ENCODE results near the gene SLC39A11. TPM values are rescaled to one million over a fixed set of nuclear protein-coding genes. Genes with fewer than 3 reads are reported as not detected.
A peak's percentile ranks its signal among the peaks of the same experiment; 100 is the strongest.

The SLC39A11 gene
- total RNA-seq, 1 experiment from 2014 or later = 18.3 TPM

GRCh38 chr17:73042809-73043685 is 49.4 kb downstream of the SLC39A11 start:
- DNase-seq (ENCODE audit: low read depth) = no peak

DNA sequence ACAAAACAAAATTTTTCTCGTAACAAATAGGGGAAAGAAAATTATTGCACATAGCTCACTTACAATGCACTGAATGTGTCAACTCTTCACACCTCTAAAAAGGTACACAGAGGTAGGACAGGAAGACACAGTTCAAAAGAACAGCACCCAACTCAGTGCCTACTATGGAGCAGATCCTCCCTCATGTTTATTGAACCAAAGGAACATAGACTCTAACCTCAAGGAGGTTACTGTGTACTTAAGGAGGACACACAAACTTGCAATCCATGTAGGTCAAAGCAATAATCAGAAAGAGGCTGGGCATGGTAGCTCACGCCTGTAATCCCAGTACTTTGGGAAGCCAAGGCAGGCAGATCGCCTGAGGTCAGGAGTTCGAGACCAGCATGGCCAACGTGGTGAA is 50.3 kb downstream of the SLC39A11 start:
- no peak for DNase-seq (ENCODE audit: low read depth)

- no peak for DNase-seq (ENCODE audit: low read depth)
Measured at GRCh38 chr17:73039282-73039681, 53.2 kb downstream of the SLC39A11 start.

DNA sequence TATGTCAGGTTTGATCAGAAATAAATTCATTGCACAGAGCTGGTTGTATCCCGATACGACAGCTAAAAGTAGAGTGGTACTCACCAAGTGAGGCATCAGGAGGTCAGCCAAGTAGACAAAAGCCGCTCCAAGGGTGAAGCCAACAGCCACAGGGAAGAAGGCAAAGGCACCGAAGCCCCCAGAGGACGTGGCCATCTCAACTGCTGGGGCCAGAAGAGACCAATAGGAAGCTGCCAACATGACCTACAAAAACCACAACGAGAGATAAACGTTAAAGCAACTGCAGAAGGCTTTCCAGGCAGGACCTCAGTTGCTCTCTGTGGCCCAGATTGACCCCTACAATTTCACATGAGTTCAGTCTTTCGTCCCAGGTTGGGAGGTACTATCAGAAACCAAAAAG is 61.0 kb downstream of the SLC39A11 start:
- DNase-seq (ENCODE audit: low read depth) = no peak

DNA sequence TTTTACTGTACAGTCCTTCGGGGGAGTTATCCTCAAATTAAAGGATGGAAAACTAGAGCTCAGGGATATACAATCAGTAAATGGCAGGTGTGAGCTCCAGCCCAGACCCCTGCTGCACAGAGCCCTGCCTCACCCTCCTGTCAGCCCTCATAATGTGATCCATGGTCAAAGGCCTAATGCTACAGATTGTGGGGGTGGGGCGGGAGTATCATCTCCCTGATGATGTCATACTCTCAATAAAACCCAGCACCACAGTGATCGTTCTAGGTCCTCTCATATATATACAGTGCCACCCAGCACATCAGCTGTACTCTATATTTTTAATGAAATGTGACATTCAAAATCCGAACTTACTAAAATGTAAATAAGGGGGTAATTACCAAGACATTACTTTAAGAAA is 61.5 kb downstream of the SLC39A11 start:
- peak; percentile 23 for DNase-seq (ENCODE audit: low read depth)

DNA sequence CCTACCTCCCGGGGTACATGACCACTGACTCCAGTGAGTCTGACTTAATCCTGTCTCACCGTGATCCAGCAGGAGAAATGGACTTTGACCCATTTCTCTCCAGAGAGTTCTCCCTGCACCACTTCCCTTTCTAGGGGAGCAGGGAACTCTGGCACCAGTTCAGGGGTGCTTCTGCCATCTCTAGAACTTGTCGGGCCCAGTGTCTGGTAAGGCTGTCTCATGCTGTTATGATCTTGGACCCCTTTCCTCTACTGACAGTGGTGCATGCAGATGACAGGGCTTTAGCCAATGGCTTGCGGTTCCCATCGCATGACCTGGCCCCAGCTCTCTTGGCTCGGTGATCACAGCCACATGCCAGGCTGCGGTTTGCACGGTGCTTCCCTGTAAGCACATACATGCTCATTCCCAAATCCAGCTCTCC is 62.0 kb downstream of the SLC39A11 start:
- peak; percentile 81 for DNase-seq (ENCODE audit: low read depth)

DNA sequence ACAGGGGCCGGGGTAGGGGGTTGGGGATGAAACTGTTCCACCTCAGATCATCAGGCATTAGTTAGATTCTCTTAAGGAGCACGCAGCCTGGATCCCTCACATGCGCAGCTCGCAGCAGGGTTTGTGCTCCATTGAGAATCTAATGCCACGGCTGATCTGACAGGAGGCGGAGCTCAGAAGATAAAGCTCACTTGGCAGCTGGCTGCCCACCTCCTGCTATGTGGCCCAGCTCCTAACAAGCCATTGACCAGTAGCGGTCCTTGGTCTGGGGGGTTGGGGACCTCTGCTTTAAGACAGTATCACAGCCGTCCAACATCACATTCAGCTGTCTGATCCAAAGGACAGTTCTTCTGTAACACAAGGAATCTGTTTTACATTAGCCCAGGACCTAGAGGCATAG is 62.5 kb downstream of the SLC39A11 start:
- no peak for DNase-seq (ENCODE audit: low read depth)

DNA sequence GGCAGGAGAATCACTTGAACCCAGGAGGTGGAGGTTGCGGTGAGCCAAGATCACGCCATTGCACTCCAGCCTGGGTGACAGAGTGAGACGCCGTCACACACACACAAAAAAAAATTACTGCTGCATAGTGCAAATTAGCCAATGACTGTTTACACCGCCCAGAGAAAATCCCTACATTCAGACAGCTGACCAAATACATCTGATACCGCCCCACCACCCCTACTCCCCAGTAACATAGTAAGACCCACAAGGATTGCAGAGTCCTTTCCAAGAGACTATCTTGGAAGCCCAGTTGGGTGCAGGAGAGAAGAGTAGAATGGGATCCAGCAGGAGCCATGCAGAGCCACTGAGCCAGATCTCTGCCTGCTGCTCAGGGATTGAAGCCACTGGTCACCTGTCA is 63.5 kb downstream of the SLC39A11 start:
- DNase-seq (ENCODE audit: low read depth) = no peak

GRCh38 chr17:73028299-73028755 is 64.2 kb downstream of the SLC39A11 start:
- no peak for DNase-seq (ENCODE audit: low read depth)

DNA sequence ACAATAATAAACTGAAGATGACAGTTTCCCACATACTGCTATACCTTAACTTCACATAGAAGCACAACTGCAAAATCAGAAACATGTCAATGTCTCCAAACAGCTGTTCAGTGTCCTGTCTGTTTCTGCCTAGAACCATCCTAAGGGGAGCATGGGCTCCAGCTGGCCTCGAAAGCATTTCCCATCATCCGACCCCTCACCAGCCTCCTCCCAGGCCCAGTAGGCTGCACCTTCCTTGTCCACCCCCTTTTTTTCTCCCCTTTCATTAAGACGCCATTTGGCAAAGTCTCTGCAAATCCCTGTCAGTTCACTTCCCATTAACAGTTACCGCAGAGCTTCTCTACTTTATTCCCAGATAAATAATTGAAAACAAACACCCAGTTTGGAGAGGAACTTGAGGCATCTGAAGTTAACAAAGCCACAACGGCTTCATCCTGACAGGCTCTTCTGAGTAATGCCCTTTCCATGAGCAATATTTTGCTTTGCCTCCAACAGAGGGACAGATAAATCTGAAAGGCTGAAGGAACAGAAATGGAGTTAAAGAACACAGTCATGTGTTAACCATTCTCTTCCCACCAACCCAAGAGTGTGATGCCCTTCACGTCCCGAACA is 65.3 kb downstream of the SLC39A11 start:
- DNase-seq (ENCODE audit: low read depth) = no peak

- DNase-seq (ENCODE audit: low read depth) = no peak
Measured at GRCh38 chr17:73025041-73025560, 67.4 kb downstream of the SLC39A11 start.

- DNase-seq (ENCODE audit: low read depth) = no peak
Measured at GRCh38 chr17:73023759-73024158, 68.7 kb downstream of the SLC39A11 start.

GRCh38 chr17:73022694-73023093 is 69.8 kb downstream of the SLC39A11 start:
- DNase-seq (ENCODE audit: low read depth) = no peak

DNA sequence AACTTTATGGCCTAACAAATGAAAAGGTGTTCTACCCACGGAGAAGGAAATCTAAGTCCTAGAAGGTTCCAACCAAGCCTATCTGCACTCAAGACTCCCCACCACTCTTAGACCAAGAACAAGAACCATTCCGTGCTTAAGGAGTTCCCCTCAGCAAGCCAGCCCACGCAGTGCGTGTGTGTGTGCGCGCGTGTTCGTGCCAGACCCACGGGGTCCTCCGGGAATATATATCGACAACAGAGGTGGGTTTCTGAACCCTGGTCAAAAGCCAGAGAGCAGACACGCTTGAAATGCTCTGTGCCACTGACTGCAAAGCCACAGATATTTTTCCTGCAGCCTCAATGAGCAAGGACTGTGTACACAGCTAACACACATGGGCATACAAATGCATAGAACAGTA is 70.7 kb downstream of the SLC39A11 start:
- no peak for DNase-seq (ENCODE audit: low read depth)

GRCh38 chr17:73020110-73020509 is 72.4 kb downstream of the SLC39A11 start:
- no peak for DNase-seq (ENCODE audit: low read depth)

DNA sequence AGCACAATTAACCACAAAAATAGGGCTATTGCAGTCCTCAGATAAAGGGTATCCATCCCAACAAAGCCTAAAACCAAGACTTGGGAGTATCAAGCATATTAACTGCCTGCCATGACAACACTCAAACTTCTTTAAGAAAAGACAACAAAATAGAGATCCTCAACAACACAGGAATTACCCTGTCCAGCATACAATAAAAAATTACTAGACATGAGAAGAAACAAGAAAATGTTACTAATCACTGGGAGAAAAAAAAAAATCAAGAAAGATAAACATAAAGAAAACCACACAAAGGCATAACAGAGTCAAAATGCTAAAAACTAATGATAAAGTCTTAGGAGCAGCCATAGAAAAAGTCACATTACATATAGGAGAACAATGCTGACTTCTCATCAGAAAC is 73.9 kb downstream of the SLC39A11 start:
- no peak for DNase-seq (ENCODE audit: low read depth)

DNA sequence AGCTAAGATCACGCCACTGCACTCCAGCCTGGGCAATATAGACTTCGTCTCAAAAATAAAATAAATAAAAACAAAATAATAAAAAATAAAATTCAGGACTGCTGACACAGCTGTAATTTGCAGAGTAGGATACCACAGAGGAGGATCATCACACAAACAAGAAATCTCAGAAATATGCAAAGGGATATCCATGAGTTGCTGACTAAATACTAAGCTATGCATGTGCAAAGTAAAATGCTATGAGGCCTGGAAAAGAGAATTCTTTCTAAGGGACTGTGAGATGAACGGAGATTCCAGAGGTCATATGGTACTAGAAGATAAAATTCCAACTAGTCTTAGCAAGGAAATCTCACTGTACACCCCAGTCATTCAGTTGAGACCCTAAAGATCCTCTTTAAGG is 74.8 kb downstream of the SLC39A11 start:
- no peak for DNase-seq (ENCODE audit: low read depth)

DNA sequence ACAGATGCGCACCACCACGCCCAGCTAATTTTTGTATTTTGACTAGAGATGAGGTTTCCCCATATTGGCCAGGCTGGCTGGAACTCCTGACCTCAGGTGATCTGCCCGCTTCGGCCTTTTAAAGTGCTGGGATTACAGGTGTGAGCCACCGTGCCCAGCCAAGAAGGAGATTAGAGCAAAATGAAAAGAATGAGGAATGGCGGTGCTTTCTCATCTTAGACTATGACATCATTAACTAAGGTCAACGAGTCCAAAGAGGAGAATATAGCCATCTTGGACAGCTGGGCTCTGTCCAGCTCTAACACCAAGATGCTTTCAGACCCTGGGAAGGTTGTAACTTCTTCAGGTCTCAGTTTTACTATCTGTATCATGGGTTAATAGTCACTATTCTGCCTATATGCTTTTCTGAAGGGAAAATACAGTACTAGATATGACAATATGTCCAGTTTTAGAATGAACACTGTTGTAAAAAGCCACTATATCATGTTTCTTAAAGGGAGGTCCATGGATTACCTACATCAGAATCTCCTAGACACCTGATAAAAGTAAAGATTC is 76.7 kb downstream of the SLC39A11 start:
- no peak for DNase-seq (ENCODE audit: low read depth)

DNA sequence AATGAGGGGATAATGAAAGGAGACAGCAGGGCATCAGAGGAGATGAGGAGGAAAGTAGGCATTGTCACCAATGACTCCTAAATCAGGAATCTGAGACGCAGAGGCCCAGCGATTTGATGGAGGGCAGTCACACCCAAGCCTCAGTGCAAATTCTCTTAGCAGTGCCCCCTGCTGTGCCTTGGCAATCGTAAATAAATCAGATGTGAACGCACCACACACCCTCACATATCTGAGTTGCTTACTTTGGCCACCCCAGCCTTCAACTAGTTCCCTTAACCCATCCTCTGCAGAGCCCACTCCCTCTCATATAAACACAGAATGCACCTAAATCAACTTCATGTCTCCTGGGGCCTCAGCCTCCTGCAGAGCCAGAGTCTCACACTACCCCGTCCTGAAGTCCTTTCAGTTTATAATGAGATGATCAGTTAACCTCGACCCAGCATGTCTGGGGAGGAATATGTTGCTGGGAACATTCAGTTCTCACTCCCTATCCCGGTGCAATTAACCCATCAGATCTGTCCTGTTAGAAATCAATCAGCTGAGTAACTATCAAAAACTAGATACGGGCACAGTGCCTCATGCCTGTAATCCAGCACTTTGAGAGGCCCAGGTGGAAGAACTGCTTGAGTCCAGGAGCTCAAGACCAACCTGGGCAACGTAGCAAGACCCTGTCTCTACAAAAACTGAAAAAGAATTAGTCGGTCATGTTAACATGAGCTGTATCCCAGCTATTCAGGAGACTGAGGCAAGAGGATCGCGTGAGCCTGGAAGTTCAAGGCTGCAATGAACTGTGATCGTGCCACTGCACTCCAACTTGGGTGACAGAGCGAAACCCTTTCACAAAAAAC is 78.4 kb downstream of the SLC39A11 start:
- DNase-seq (ENCODE audit: low read depth) = peak; percentile 63

- no peak for DNase-seq (ENCODE audit: low read depth)
Measured at GRCh38 chr17:73013301-73013700, 79.2 kb downstream of the SLC39A11 start.

DNA sequence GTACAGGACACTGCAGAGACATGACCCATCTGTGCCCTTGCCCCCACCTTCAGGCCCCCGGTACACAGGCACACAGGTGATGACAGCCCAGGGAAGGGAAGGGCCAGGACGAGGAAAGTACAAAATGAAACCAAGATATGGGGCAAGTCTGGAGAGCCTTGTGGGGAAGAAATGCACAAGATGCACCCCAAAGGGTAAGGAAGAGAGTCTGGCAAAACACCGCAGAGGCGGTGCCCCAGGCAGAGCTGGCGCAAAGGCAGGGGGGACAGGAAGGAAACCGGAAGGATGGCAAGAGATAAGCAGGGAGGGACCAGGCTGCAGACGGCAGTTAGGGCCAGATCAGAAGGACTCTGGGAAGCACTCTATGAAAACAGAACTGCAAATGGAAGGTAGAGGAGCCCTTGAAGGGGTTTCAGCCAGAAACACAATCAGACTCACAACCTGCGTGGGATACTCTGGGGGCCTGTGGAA is 81.4 kb downstream of the SLC39A11 start:
- no peak for DNase-seq (ENCODE audit: low read depth)

DNA sequence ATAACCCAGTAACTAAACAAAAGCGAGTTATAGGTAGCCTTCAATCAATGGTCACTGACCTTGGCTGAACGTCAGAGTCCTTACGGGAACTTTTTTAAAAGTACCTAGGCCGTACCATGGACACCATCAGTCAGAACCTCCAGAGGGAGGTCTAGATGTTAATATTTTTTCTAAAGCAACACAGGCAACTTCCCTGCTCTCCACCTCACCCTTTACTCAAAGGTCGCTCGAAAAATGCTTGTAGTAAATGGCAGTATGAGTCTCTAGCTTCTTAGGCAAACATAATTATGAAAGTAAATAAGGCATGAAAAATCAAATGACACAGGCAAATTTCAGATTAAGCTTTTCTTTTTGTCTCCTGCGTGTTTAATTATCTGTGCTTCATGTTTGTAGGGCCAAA is 82.1 kb downstream of the SLC39A11 start:
- DNase-seq (ENCODE audit: low read depth) = no peak

All from Daoy (cell line).